H9 (cell line): ENCODE results near the gene GPX2. TPM values are rescaled to one million over a fixed set of nuclear protein-coding genes. Genes with fewer than 3 reads are reported as not detected.

Source experiments
- DNase-seq: peaks from one replicate; pipeline ENCODE4 v3.0.0-alpha.2; 2017
- H2AFZ ChIP-seq: one replicate; pipeline ENCODE4 v1.6.1; 2013; ENCODE audit warnings: mild to moderate bottlenecking, low read length, control low read depth, moderate library complexity
- H2AK5ac ChIP-seq: 2 replicates; pipeline ENCODE4 v1.6.1; 2013; ENCODE audit warnings: low read length, control low read depth, mixed read lengths; ENCODE audit not compliant: insufficient read length
- H2BK120ac ChIP-seq: one replicate; pipeline ENCODE4 v1.6.1; 2013; ENCODE audit warnings: low read depth, mild to moderate bottlenecking, low read length, control low read depth, inconsistent platforms; ENCODE audit not compliant: poor library complexity, severe bottlenecking
- H2BK12ac ChIP-seq: 2 replicates; pipeline ENCODE4 v1.6.1; 2013; ENCODE audit warnings: low read length, control low read depth, mixed read lengths, low read depth; ENCODE audit not compliant: insufficient read length
- H2BK15ac ChIP-seq: 2 replicates; pipeline ENCODE4 v1.6.1; 2013; ENCODE audit warnings: low read depth, low read length, control low read depth
- H2BK20ac ChIP-seq: one replicate; pipeline ENCODE4 v1.6.1; 2013; ENCODE audit warnings: low read depth, mild to moderate bottlenecking, low read length, control low read depth, inconsistent platforms; ENCODE audit not compliant: poor library complexity, severe bottlenecking
- H2BK5ac ChIP-seq: 2 replicates; pipeline ENCODE4 v1.6.1; 2013; ENCODE audit warnings: low read length, control low read depth, mixed read lengths; ENCODE audit not compliant: insufficient read length
- H3K14ac ChIP-seq: 2 replicates; pipeline ENCODE4 v1.6.1; 2013; ENCODE audit warnings: low read length, control low read depth; ENCODE audit not compliant: insufficient read depth
- H3K18ac ChIP-seq: 2 replicates; pipeline ENCODE4 v1.6.1; 2013; ENCODE audit warnings: low read depth, mild to moderate bottlenecking, mixed read lengths, low read length, control low read depth; ENCODE audit not compliant: insufficient read length
- H3K23ac ChIP-seq: 2 replicates; pipeline ENCODE4 v1.6.1; 2013; ENCODE audit warnings: low read length, control low read depth, mixed read lengths, low read depth; ENCODE audit not compliant: insufficient read length
- H3K23me2 ChIP-seq: 2 replicates; pipeline ENCODE4 v1.6.1; 2013; ENCODE audit warnings: low read depth, mild to moderate bottlenecking, mixed read lengths, low read length, control low read depth; ENCODE audit not compliant: insufficient read length, poor library complexity, severe bottlenecking
- H3K27ac ChIP-seq: 2 replicates; pipeline ENCODE4 v1.5.1; 2013; ENCODE audit warnings: low read length, control low read depth, mixed read lengths, low read depth; ENCODE audit not compliant: insufficient read length
- H3K27me3 ChIP-seq: 2 replicates; pipeline ENCODE4 v1.6.1; 2013; ENCODE audit warnings: low read length, control low read depth, inconsistent platforms; ENCODE audit not compliant: insufficient read depth
- H3K4ac ChIP-seq: 2 replicates; pipeline ENCODE4 v1.6.1; 2013; ENCODE audit warnings: low read depth, mild to moderate bottlenecking, control low read depth, inconsistent platforms, low read length, moderate library complexity
- H3K4me1 ChIP-seq: 2 replicates; pipeline ENCODE4 v1.6.1; 2013; ENCODE audit warnings: low read length, control low read depth, inconsistent platforms; ENCODE audit not compliant: insufficient read depth
- H3K4me2 ChIP-seq: 2 replicates; pipeline ENCODE4 v1.6.1; 2013; ENCODE audit warnings: low read length, control low read depth, mixed read lengths; ENCODE audit not compliant: insufficient read length, insufficient read depth
- H3K56ac ChIP-seq: 2 replicates; pipeline ENCODE4 v1.6.1; 2013; ENCODE audit warnings: low read depth, mild to moderate bottlenecking, mixed read lengths, low read length, control low read depth; ENCODE audit not compliant: insufficient read length
- H3K79me1 ChIP-seq: 2 replicates; pipeline ENCODE4 v1.6.1; 2013; ENCODE audit warnings: low read depth, mild to moderate bottlenecking, moderate library complexity, low read length, control low read depth, inconsistent platforms; ENCODE audit not compliant: insufficient read depth, poor library complexity, severe bottlenecking
- H3K79me2 ChIP-seq: 2 replicates; pipeline ENCODE4 v1.6.1; 2013; ENCODE audit warnings: low read length, control low read depth, inconsistent platforms; ENCODE audit not compliant: insufficient read depth
- H3K9ac ChIP-seq: 2 replicates; pipeline ENCODE4 v1.6.1; 2013; ENCODE audit warnings: low read length, control low read depth, mixed read lengths; ENCODE audit not compliant: insufficient read length; ENCODE audit errors: extremely low read depth
- H3K9me3 ChIP-seq: one replicate; pipeline ENCODE4 v1.6.1; 2013; ENCODE audit warnings: low read depth, low read length, inconsistent platforms; ENCODE audit not compliant: control insufficient read depth
- H3T11ph ChIP-seq: one replicate; pipeline ENCODE4 v1.6.1; 2013; ENCODE audit warnings: mild to moderate bottlenecking, low read length, control low read depth, inconsistent platforms
- H4K20me1 ChIP-seq: one replicate; pipeline ENCODE4 v1.6.1; 2013; ENCODE audit not compliant: control insufficient read depth, insufficient read length, insufficient read depth
- H4K5ac ChIP-seq: 2 replicates; pipeline ENCODE4 v1.6.1; 2013; ENCODE audit warnings: low read depth, mild to moderate bottlenecking, mixed read lengths, low read length, control low read depth; ENCODE audit not compliant: insufficient read length
- H4K8ac ChIP-seq: replicated peaks from 2 replicates; pipeline ENCODE4 v1.6.1; 2013; ENCODE audit warnings: low read length, control low read depth, mixed read lengths, low read depth; ENCODE audit not compliant: insufficient read length
- H4K91ac ChIP-seq: 2 replicates; pipeline ENCODE4 v1.6.1; 2013; ENCODE audit warnings: low read depth, mild to moderate bottlenecking, moderate library complexity, mixed read lengths, low read length, control low read depth; ENCODE audit not compliant: insufficient read length
- H3K27ac Mint-ChIP-seq, 3 experiments: 2 replicates in 2 of 3; 3 replicates in 1 of 3; pipeline ENCODE4 v1.8.0; 2020 to 2021; ENCODE audit warnings: mixed read lengths in 3 of 3, mild to moderate bottlenecking in 1 of 3, moderate library complexity in 1 of 3
- H3K27me3 Mint-ChIP-seq: 2 replicates; pipeline ENCODE4 v1.8.0; 2021; ENCODE audit warnings: low read depth, mild to moderate bottlenecking, moderate library complexity, mixed read lengths
- H3K36me3 Mint-ChIP-seq, 3 experiments: 2 replicates in 2 of 3; 3 replicates in 1 of 3; pipeline ENCODE4 v1.8.0; 2020 to 2021; ENCODE audit warnings: low read depth in 3 of 3, mixed read lengths in 3 of 3; ENCODE audit not compliant: insufficient read depth in 1 of 3
- H3K4me1 Mint-ChIP-seq, 2 experiments: 2 replicates each; pipeline ENCODE4 v1.8.0; 2020; ENCODE audit warnings: mixed read lengths in 2 of 2
- H3K4me3 Mint-ChIP-seq, 2 experiments: 2 replicates in 1 of 2; 3 replicates in 1 of 2; pipeline ENCODE4 v1.8.0; 2020 to 2021; ENCODE audit warnings: mild to moderate bottlenecking in 2 of 2, mixed read lengths in 2 of 2, moderate library complexity in 1 of 2
- H3K9me3 Mint-ChIP-seq, 2 experiments: 2 replicates in 1 of 2; 3 replicates in 1 of 2; pipeline ENCODE4 v1.8.0; 2020; ENCODE audit warnings: mild to moderate bottlenecking in 2 of 2, mixed read lengths in 2 of 2, moderate library complexity in 1 of 2
- CTCF ChIP-seq: fragments of 200-600 bp; sonication (generic); conservative IDR thresholded peaks from 3 replicates; pipeline ENCODE4 v1.8.0; 2021; ENCODE audit warnings: antibody characterized with exemption, mild to moderate bottlenecking
- WGBS: extraction: QIAGEN DNeasy Blood & Tissue Kit; methylation state at CpG from one replicate; pipeline ENCODE4 v1.1.7; 2013; ENCODE audit warnings: missing lambda C conversion rate, low lambda C conversion rate, mixed read lengths; ENCODE audit not compliant: insufficient read length; ENCODE audit errors: extremely low coverage; 5-methylcytosine and 5-hydroxymethylcytosine counted together
- total RNA-seq: library from RNA; stranded (reverse); gene quantifications from 2 replicates; pipeline ENCODE4 v1.2.1, GENCODE V29; 2021

The GPX2 gene
- total RNA-seq, 1 experiment from 2014 or later, result 0.79 TPM

DNA sequence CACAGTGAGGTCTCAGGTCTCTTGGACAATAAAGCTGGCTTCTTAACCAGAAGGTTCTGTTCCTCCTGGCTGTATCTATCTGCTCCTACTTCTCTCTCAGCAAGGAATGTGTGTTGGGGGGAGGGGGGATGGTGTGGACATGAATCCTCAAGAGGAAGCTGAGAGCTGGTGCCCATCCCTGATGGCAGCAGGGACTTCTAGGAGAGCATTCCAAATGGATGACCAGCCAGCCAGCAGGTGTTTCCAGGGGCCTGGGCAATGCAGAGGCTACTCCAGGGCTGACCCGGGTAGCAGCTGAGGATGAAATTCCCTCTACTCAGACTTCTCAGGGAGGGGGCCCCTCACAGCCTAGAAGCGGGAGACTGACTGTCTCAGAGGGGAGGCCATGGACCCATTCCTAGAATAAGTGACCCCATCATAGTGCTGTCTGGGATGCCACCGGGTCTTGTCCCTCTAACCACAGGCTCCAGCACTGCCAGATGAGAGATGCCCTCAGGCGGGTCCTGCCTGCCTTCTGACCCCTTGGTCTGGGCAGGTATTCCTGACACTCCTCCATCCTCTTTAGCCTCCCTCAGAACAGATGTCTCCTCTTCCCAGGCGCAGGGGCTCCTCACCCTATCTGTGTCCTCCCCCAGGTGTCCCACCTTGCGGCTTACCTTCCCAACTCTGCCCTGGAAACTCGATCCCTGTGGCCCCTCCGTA lies 28.4 kb upstream of the GPX2 start:
- peaks cover 56 to 61% of the 10 kb centered on the region in 2 experiments for H3K4me1 Mint-ChIP-seq
- H3K27me3 Mint-ChIP-seq, result peaks cover 22% of the 10 kb centered on the region
- no peaks in the 10 kb centered on the region for H3K9me3 Mint-ChIP-seq
- no peak overlapping the region for H3K27ac ChIP-seq
- no peak overlapping the region for H3T11ph ChIP-seq
- H3K4ac ChIP-seq, result no peak overlapping the region
- H4K20me1 ChIP-seq, result no peaks in the 10 kb centered on the region
- peak overlapping the region in 1 of 3 experiments; percentile 31; a peak in 1 of 7 replicates for H3K27ac Mint-ChIP-seq
- no peaks in the 10 kb centered on the region for H3K9me3 ChIP-seq
- H2AK5ac ChIP-seq, result no peak overlapping the region
- no peak overlapping the region for H2BK20ac ChIP-seq
- no peak overlapping the region for H2BK5ac ChIP-seq
- H3K27me3 ChIP-seq, result no peaks in the 10 kb centered on the region
- no peak for TF ChIP-seq CTCF
- no peaks in the 10 kb centered on the region for H3K79me1 ChIP-seq
- no peak overlapping the region for H3K56ac ChIP-seq
- H3K4me3 Mint-ChIP-seq, result peak overlapping the region; percentile 78 to 85
- H3K79me2 ChIP-seq, result no peaks in the 10 kb centered on the region; the same call in 1 of the 2 replicates
- H3K4me2 ChIP-seq, result peak overlapping the region; percentile 22
- DNase-seq, result no peak
- H3K18ac ChIP-seq, result no peak overlapping the region
- peaks cover 24% of the 10 kb centered on the region; the same call in 1 of the 2 replicates for H3K4me1 ChIP-seq
- H4K8ac ChIP-seq, result no peak overlapping the region
- H3K23ac ChIP-seq, result no peak overlapping the region
- H2BK120ac ChIP-seq, result no peak overlapping the region
- no peak overlapping the region for H3K9ac ChIP-seq
- no peak overlapping the region for H2BK15ac ChIP-seq
- no CpG with 5 or more reads among the region's 8 CpGs for WGBS
- H3K36me3 Mint-ChIP-seq, result peaks cover 15 to 19% (median 16%) of the 10 kb centered on the region in 3 experiments; a peak in 5 of 7 replicates
- H2BK12ac ChIP-seq, result no peak overlapping the region
- no peak overlapping the region for H3K14ac ChIP-seq
- no peak overlapping the region for H4K5ac ChIP-seq
- no peaks in the 10 kb centered on the region for H3K23me2 ChIP-seq
- H2AFZ ChIP-seq, result no peak overlapping the region
- H4K91ac ChIP-seq, result no peak overlapping the region
